MCF 10A (cell line): Measurements from ENCODE around the gene TMEM220. TPM values are rescaled to one million over a fixed set of nuclear protein-coding genes. Genes with fewer than 3 reads are reported as not detected.
"Not testable (repeated sequence)": the region's sequence is repeated elsewhere in the genome, so short reads cannot be mapped to it uniquely, and the experiment has no call there.

Experiments used
- BruUV-seq: library from RNA; stranded (reverse); fragments of 400-500 nt; replicated peaks from 2 replicates; lab custom pipeline; 2021; lab: Mats Ljungman, UMichigan
- CTCF ChIA-PET: fragments of 300-600 bp; sonication (Branson Sonifier 250); formaldehyde crosslinking; extraction: SDS; loops from one replicate; lab custom pipeline; 2021; ENCODE audit warnings: antibody characterized with exemption, inconsistent platforms; lab: Yijun Ruan, JAX
- POLR2A ChIA-PET: fragments of 300-600, 350-650 bp; sonication (Branson Sonifier 250); formaldehyde crosslinking; extraction: SDS; loops from one replicate; lab custom pipeline; 2020; ENCODE audit warnings: antibody characterized with exemption, inconsistent platforms; lab: Yijun Ruan, JAX
- DNase-seq: peaks from one replicate; pipeline ENCODE4 v3.0.0-alpha.2; 2018; ENCODE audit not compliant: unreplicated experiment
- H3K27ac Mint-ChIP-seq: one replicate; pipeline ENCODE4 v1.8.0; 2022; ENCODE audit warnings: mild to moderate bottlenecking, low read depth, mixed read lengths; ENCODE audit not compliant: unreplicated experiment
- H3K27me3 Mint-ChIP-seq: one replicate; pipeline ENCODE4 v1.8.0; 2022; ENCODE audit warnings: mixed read lengths; ENCODE audit not compliant: insufficient read depth, unreplicated experiment
- H3K36me3 Mint-ChIP-seq: one replicate; pipeline ENCODE4 v1.8.0; 2022; ENCODE audit warnings: mild to moderate bottlenecking, moderate library complexity, mixed read lengths; ENCODE audit not compliant: insufficient read depth, unreplicated experiment
- H3K4me1 Mint-ChIP-seq: one replicate; pipeline ENCODE4 v1.8.0; 2022; ENCODE audit warnings: mixed read lengths; ENCODE audit not compliant: insufficient read depth, unreplicated experiment
- H3K4me3 Mint-ChIP-seq: one replicate; pipeline ENCODE4 v1.8.0; 2022; ENCODE audit warnings: mild to moderate bottlenecking, moderate library complexity, mixed read lengths; ENCODE audit not compliant: unreplicated experiment
- H3K9me3 Mint-ChIP-seq: one replicate; pipeline ENCODE4 v1.8.0; 2022; ENCODE audit warnings: mixed read lengths; ENCODE audit not compliant: unreplicated experiment
- CTCF ChIP-seq: fragments of 200-600 bp; IDR thresholded peaks from one replicate; pipeline ENCODE4 v1.8.0; 2022; ENCODE audit warnings: antibody characterized with exemption, mild to moderate bottlenecking; ENCODE audit not compliant: unreplicated experiment
- intact Hi-C: fragments of 100-400 bp; cut with micrococcal nuclease; formaldehyde crosslinking; loops from 2 replicates; pipeline ENCODE4 v1.14.1; 2022
- total RNA-seq: library from RNA; stranded (reverse); gene quantifications from 2 replicates; pipeline ENCODE4 v1.2.3, GENCODE V29; 2022

TMEM220 gene
- total RNA-seq, 1 experiment from 2014 or later = 1.1 TPM

- POLR2A ChIA-PET = no interaction called here
- DNase-seq = no peak
- Mint-ChIP-seq H3K4me3 (no peak overlapping the region), H3K27me3 (peaks cover 18% of the 10 kb centered on the region), H3K4me1 (no peaks in the 10 kb centered on the region), H3K9me3 (no peaks in the 10 kb centered on the region), H3K36me3 (no peaks in the 10 kb centered on the region), H3K27ac (no peak overlapping the region)
- no peak for TF ChIP-seq CTCF
- CTCF ChIA-PET = interaction anchor here (0.7 to 1.8 kb wide), 5 partner anchors 11 to 1204 kb away, joined by 3 to 9 read pairs (median 3); no protein-coding TSS in a partner anchor
- no TSS peak for BruUV-seq
- intact Hi-C loops = loop anchor here (10.0 kb wide), 1 partner anchor 1253 kb away; no protein-coding TSS in a partner anchor
These were observed 1.6 kb upstream of the TMEM220 start for GRCh38 chr17:10731408-10731879.

GRCh38 chr17:10730247-10730646, 424 bp upstream of the TMEM220 start:
- H3K9me3 Mint-ChIP-seq, POLR2A ChIA-PET, BruUV-seq, DNase-seq, H3K4me1 Mint-ChIP-seq, H3K36me3 Mint-ChIP-seq: not testable (repeated sequence)
- peaks cover 14% of the 10 kb centered on the region for H3K27me3 Mint-ChIP-seq
- CTCF ChIA-PET = interaction anchor here (0.6 to 1.8 kb wide), 4 partner anchors 64 to 1314 kb away, joined by 3 to 9 read pairs (median 4); no protein-coding TSS in a partner anchor
- intact Hi-C loops = loop anchor here (10.0 kb wide), 1 partner anchor 1255 kb away; no protein-coding TSS in a partner anchor
- peak overlapping the region; percentile 28 for H3K27ac Mint-ChIP-seq
- H3K4me3 Mint-ChIP-seq = peak overlapping the region; percentile 75

- DNase-seq = no peak
- no TSS peak for BruUV-seq
- ChIA-PET POLR2A (no interaction called here), CTCF (interaction anchor here (1.6 kb wide), 1 partner anchor 116 kb away, joined by 4 read pairs; no protein-coding TSS in a partner anchor)
- Mint-ChIP-seq H3K4me1 (no peaks in the 10 kb centered on the region), H3K27me3 (no peaks in the 10 kb centered on the region), H3K36me3 (no peaks in the 10 kb centered on the region), H3K4me3 (no peak overlapping the region), H3K27ac (no peak overlapping the region), H3K9me3 (no peaks in the 10 kb centered on the region)
- TF ChIP-seq CTCF = no peak
- intact Hi-C loops = no loop called here
These were observed 1.4 kb downstream of the TMEM220 start for GRCh38 chr17:10728331-10728892.

- no peaks in the 10 kb centered on the region for H3K4me1 Mint-ChIP-seq
- no peak overlapping the region for H3K27ac Mint-ChIP-seq
- no peaks in the 10 kb centered on the region for H3K9me3 Mint-ChIP-seq
- H3K36me3 Mint-ChIP-seq = no peaks in the 10 kb centered on the region
- H3K27me3 Mint-ChIP-seq = no peaks in the 10 kb centered on the region
- no TSS peak for BruUV-seq
- H3K4me3 Mint-ChIP-seq = no peak overlapping the region
- POLR2A ChIA-PET = no interaction called here
- TF ChIP-seq CTCF = no peak
- intact Hi-C loops = no loop called here
- no peak for DNase-seq
- CTCF ChIA-PET = interaction anchor here (1.2 to 1.6 kb wide), 2 partner anchors 9 to 117 kb away, joined by 4 to 5 read pairs; no protein-coding TSS in a partner anchor
These were observed 2.6 kb downstream of the TMEM220 start for GRCh38 chr17:10727192-10727591.
